OCI-LY1 (cell line): ENCODE data around the gene SPAG4.

Source experiments
- H2AFZ ChIP-seq: fragments of 200-600 bp; sonication (generic), shearing (Covaris generic); 2 replicates; pipeline ENCODE4 v1.6.0; 2014; ENCODE audit warnings: antibody characterized with exemption, mild to moderate bottlenecking, low read length
- H3F3A ChIP-seq: fragments of 200-600 bp; sonication (generic), shearing (Covaris generic); 2 replicates; pipeline ENCODE4 v1.6.0; 2014; ENCODE audit warnings: mild to moderate bottlenecking, antibody characterized with exemption, low read length, moderate library complexity; ENCODE audit not compliant: insufficient read depth
- H3K27ac ChIP-seq: fragments of 200-600 bp; sonication (generic); 2 replicates; pipeline ENCODE4 v1.5.1; 2014; ENCODE audit warnings: low read length, mixed run types, mild to moderate bottlenecking, low read depth; ENCODE audit not compliant: poor library complexity, severe bottlenecking
- H3K27me3 ChIP-seq: fragments of 200-600 bp; sonication (generic); 2 replicates; pipeline ENCODE4 v1.6.0; 2014; ENCODE audit warnings: antibody characterized with exemption, mild to moderate bottlenecking, low read length, moderate library complexity; ENCODE audit not compliant: insufficient read depth
- H3K36me3 ChIP-seq: fragments of 200-600 bp; sonication (generic); 2 replicates; pipeline ENCODE4 v1.6.1; 2014; ENCODE audit warnings: mild to moderate bottlenecking, antibody characterized with exemption, low read length, moderate library complexity, mixed read lengths; ENCODE audit not compliant: insufficient read depth
- H3K4me1 ChIP-seq: fragments of 200-600 bp; sonication (generic); 2 replicates; pipeline ENCODE4 v1.5.1; 2014; ENCODE audit warnings: mild to moderate bottlenecking, low read length, moderate library complexity; ENCODE audit not compliant: insufficient read depth, severe bottlenecking
- H3K4me2 ChIP-seq: fragments of 200-600 bp; sonication (generic), shearing (Covaris generic); 2 replicates; pipeline ENCODE4 v1.6.1; 2014; ENCODE audit warnings: low read length
- H3K4me3 ChIP-seq: fragments of 200-600 bp; sonication (generic); 2 replicates; pipeline ENCODE4 v1.5.1; 2014; ENCODE audit warnings: low read length, low read depth, mild to moderate bottlenecking, mixed read lengths; ENCODE audit not compliant: poor library complexity, severe bottlenecking
- H3K79me2 ChIP-seq: fragments of 200-600 bp; shearing (Covaris generic); 2 replicates; pipeline ENCODE4 v1.6.1; 2016; ENCODE audit warnings: mixed run types, low read length, mixed read lengths; ENCODE audit not compliant: insufficient read depth
- H3K9ac ChIP-seq: fragments of 200-600 bp; sonication (generic), shearing (Covaris generic); 2 replicates; pipeline ENCODE4 v1.6.1; 2014; ENCODE audit warnings: mild to moderate bottlenecking, low read length, mixed read lengths
- H3K9me2 ChIP-seq: fragments of 200-600 bp; sonication (generic), shearing (Covaris generic); 2 replicates; pipeline ENCODE4 v1.6.1; 2014; ENCODE audit warnings: low read depth, mild to moderate bottlenecking, low read length, mixed read lengths
- H3K9me3 ChIP-seq: fragments of 200-600 bp; shearing (Covaris generic); 2 replicates; pipeline ENCODE4 v1.6.1; 2014; ENCODE audit warnings: low read length, mixed read lengths
- H4K20me1 ChIP-seq: fragments of 200-600 bp; sonication (generic), shearing (Covaris generic); 2 replicates; pipeline ENCODE4 v1.6.0; 2016; ENCODE audit warnings: mild to moderate bottlenecking, low read length; ENCODE audit not compliant: insufficient read depth
- EZH2 ChIP-seq: fragments of 200-600 bp; sonication (generic), shearing (Covaris generic); IDR thresholded peaks from 2 replicates; pipeline ENCODE4 v1.8.0; 2017; ENCODE audit warnings: borderline replicate concordance, mixed run types, mild to moderate bottlenecking, antibody characterized with exemption, low read length, moderate library complexity, mixed read lengths
- TF ChIP-seq, protein P1 (sequence below): fragments of 200-600 bp; sonication (generic), shearing (Covaris generic); IDR thresholded peaks from 2 replicates; pipeline ENCODE4 v1.5.1; 2017; ENCODE audit warnings: mild to moderate bottlenecking, antibody characterized with exemption, low read length, moderate library complexity, mixed read lengths

The SPAG4 gene

DNA sequence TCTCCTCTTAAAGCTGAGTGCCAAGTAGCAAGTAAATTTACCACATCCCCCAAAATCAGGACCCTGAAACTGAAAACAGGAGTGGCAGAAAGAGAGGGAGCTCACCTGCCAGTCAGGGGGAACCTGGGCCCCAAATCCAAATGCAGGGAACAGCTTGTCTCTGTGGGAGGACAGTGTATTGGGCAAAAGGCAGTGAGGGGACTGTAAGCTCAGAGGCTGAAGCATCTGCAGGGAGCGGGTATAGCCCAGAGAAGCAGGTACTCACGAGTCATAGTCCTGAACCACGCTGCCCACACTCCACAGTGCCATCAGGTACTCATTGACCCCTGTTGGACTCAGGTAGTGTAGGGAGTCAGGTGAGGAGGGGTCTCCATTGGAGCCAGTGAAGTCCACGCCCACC is 15.0 kb downstream of the SPAG4 start:
- Histone ChIP-seq H3K36me3 (peaks cover 69% of the 10 kb centered on the region), H2AFZ (no peak overlapping the region), H3K9ac (no peak overlapping the region), H3K4me3 (no peak overlapping the region), H3K9me2 (no peaks in the 10 kb centered on the region), H3F3A (no peaks in the 10 kb centered on the region), H3K4me1 (no peaks in the 10 kb centered on the region), H3K79me2 (no peaks in the 10 kb centered on the region), H3K27me3 (no peaks in the 10 kb centered on the region), H3K9me3 (no peaks in the 10 kb centered on the region), H3K27ac (no peak overlapping the region), H4K20me1 (no peaks in the 10 kb centered on the region), H3K4me2 (no peak overlapping the region)
- TF ChIP-seq, protein P1, sequence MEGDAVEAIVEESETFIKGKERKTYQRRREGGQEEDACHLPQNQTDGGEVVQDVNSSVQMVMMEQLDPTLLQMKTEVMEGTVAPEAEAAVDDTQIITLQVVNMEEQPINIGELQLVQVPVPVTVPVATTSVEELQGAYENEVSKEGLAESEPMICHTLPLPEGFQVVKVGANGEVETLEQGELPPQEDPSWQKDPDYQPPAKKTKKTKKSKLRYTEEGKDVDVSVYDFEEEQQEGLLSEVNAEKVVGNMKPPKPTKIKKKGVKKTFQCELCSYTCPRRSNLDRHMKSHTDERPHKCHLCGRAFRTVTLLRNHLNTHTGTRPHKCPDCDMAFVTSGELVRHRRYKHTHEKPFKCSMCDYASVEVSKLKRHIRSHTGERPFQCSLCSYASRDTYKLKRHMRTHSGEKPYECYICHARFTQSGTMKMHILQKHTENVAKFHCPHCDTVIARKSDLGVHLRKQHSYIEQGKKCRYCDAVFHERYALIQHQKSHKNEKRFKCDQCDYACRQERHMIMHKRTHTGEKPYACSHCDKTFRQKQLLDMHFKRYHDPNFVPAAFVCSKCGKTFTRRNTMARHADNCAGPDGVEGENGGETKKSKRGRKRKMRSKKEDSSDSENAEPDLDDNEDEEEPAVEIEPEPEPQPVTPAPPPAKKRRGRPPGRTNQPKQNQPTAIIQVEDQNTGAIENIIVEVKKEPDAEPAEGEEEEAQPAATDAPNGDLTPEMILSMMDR, result no peak
- no peak for TF ChIP-seq EZH2

DNA sequence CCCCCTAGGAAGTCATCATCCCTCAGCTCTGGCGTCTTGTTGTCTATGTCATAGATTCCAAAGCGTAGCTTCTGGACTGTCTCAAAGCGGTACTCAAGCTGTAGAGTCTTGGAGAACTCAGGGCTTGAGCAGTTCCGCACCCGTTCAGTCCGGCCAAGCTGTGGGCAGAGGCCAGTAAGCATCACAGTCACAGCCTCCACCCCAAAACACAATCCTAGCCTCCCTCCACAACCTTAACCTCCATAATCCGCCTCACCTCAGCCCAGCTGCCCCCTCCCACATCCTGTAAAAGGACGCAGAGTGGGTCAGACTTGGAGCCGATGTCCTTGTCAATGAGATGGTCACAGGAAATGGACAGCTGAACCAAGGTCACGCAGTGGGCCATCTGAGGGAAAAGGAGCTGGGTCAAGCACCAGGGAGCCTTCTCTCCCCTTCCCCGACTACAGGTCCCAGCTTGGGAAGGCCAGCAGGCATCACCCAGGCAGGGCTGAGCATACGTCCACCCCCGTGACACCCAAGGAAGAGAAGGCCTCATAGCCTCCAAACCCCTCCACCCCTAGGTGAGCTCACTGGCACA is 17.0 kb downstream of the SPAG4 start:
- Histone ChIP-seq H2AFZ (no peak overlapping the region), H4K20me1 (no peaks in the 10 kb centered on the region)

DNA sequence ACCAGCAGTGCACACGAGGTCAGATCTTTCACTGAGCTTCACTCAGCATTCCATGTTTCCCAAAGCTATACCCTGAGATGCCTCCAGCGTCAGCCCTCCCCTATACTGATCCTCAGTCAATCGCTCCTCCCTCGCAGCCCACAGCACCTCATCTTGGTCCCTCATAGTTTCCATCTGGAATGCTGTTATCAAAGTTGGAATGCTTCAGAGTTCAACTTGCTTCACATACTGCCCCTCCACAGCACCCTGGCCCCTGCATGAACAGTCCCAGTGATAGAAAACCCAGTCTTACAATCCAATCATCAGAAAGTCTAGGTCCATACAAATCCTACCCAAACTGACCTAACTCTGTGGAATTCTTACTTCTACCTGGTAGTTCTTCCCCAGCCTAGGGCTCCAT is 20.0 kb downstream of the SPAG4 start:
- Histone ChIP-seq H3K27ac (no peak overlapping the region), H3K9me3 (no peaks in the 10 kb centered on the region), H3K9ac (no peak overlapping the region), H3F3A (no peaks in the 10 kb centered on the region), H3K9me2 (no peaks in the 10 kb centered on the region), H3K4me2 (no peak overlapping the region), H3K27me3 (no peaks in the 10 kb centered on the region), H3K79me2 (peaks cover 25% of the 10 kb centered on the region), H3K4me1 (no peaks in the 10 kb centered on the region), H3K36me3 (peaks cover 23% of the 10 kb centered on the region; the same call in 1 of the 2 replicates), H3K4me3 (no peak overlapping the region), H4K20me1 (no peaks in the 10 kb centered on the region), H2AFZ (no peak overlapping the region)
- TF ChIP-seq EZH2, result no peak
- TF ChIP-seq, protein P1, result no peak

More for the DNA sequence above, 17.0 kb downstream of the SPAG4 start:
- Histone ChIP-seq H3K79me2 (peaks cover 8% of the 10 kb centered on the region; the same call in 1 of the 2 replicates), H3K27me3 (no peaks in the 10 kb centered on the region), H3K9ac (no peak overlapping the region), H3K9me2 (no peaks in the 10 kb centered on the region), H3K27ac (no peak overlapping the region), H3K4me1 (no peaks in the 10 kb centered on the region), H3K9me3 (no peaks in the 10 kb centered on the region), H3K36me3 (peaks cover 49% of the 10 kb centered on the region), H3K4me3 (no peak overlapping the region), H3F3A (no peaks in the 10 kb centered on the region), H3K4me2 (no peak overlapping the region)
- TF ChIP-seq, protein P1, result no peak
- TF ChIP-seq EZH2, result no peak
